Trophoblast cell (in vitro differentiated cells and primary cell): Measurements from ENCODE around the gene FOSL2.

ENCODE experiments used
- DNase-seq, 2 donors: peaks; one replicate each; pipeline ENCODE4 v3.0.0-alpha.2; 2016
- H2AFZ ChIP-seq: 2 replicates; pipeline ENCODE4 v1.6.1; 2013; ENCODE audit warnings: low read length, moderate library complexity, mild to moderate bottlenecking; ENCODE audit not compliant: insufficient read depth, poor library complexity
- H2AK5ac ChIP-seq: 2 replicates; pipeline ENCODE4 v1.6.1; 2013; ENCODE audit warnings: mild to moderate bottlenecking, low read length
- H2BK120ac ChIP-seq: 2 replicates; pipeline ENCODE4 v1.6.1; 2013; ENCODE audit warnings: low read length, mild to moderate bottlenecking, moderate library complexity; ENCODE audit not compliant: insufficient read depth, poor library complexity
- H2BK12ac ChIP-seq: 2 replicates; pipeline ENCODE4 v1.6.1; 2013; ENCODE audit warnings: mild to moderate bottlenecking, low read length, moderate library complexity
- H2BK5ac ChIP-seq: 2 replicates; pipeline ENCODE4 v1.6.1; 2013; ENCODE audit warnings: low read length, low read depth, moderate library complexity, mild to moderate bottlenecking; ENCODE audit not compliant: poor library complexity
- H3K14ac ChIP-seq: 2 replicates; pipeline ENCODE4 v1.6.1; 2013; ENCODE audit warnings: mild to moderate bottlenecking, low read length
- H3K18ac ChIP-seq: 2 replicates; pipeline ENCODE4 v1.6.1; 2013; ENCODE audit warnings: mild to moderate bottlenecking, low read length
- H3K23ac ChIP-seq: 2 replicates; pipeline ENCODE4 v1.6.1; 2013; ENCODE audit warnings: low read length
- H3K27ac ChIP-seq: 2 replicates; pipeline ENCODE4 v1.5.1; 2013; ENCODE audit warnings: low read depth, mild to moderate bottlenecking, inconsistent platforms, low read length, moderate library complexity
- H3K27me3 ChIP-seq: 2 replicates; pipeline ENCODE4 v1.6.1; 2013; ENCODE audit warnings: inconsistent platforms, mild to moderate bottlenecking, low read length, moderate library complexity; ENCODE audit not compliant: insufficient read depth
- H3K36me3 ChIP-seq, 2 experiments: 1 replicate in 1 of 2; 2 replicates in 1 of 2; pipeline ENCODE4 v1.6.1; 2013; ENCODE audit warnings: low read length in 2 of 2, mild to moderate bottlenecking in 2 of 2, moderate library complexity in 1 of 2; ENCODE audit not compliant: insufficient read depth in 2 of 2, control insufficient read depth in 1 of 2
- H3K4ac ChIP-seq: 2 replicates; pipeline ENCODE4 v1.6.1; 2013; ENCODE audit warnings: low read depth, mild to moderate bottlenecking, low read length, moderate library complexity
- H3K4me1 ChIP-seq, 2 experiments: 1 replicate in 1 of 2; 2 replicates in 1 of 2; pipeline ENCODE4 v1.6.1; 2013; ENCODE audit warnings: low read length in 2 of 2, mild to moderate bottlenecking in 2 of 2, moderate library complexity in 1 of 2; ENCODE audit not compliant: insufficient read depth in 2 of 2, control insufficient read depth in 1 of 2
- H3K4me2 ChIP-seq: 2 replicates; pipeline ENCODE4 v1.6.1; 2013; ENCODE audit warnings: inconsistent platforms, mild to moderate bottlenecking, low read length, moderate library complexity
- H3K4me3 ChIP-seq: 2 replicates; pipeline ENCODE4 v1.5.1; 2013; ENCODE audit warnings: mild to moderate bottlenecking, low read depth, low read length, inconsistent platforms
- H3K79me1 ChIP-seq: one replicate; pipeline ENCODE4 v1.6.1; 2013; ENCODE audit warnings: low read length
- H3K79me2 ChIP-seq: 2 replicates; pipeline ENCODE4 v1.6.1; 2013; ENCODE audit warnings: low read length, mild to moderate bottlenecking; ENCODE audit not compliant: control insufficient read depth, insufficient read depth, poor library complexity
- H3K9ac ChIP-seq: 2 replicates; pipeline ENCODE4 v1.6.1; 2013; ENCODE audit warnings: mild to moderate bottlenecking, low read length
- H3K9me3 ChIP-seq: 2 replicates; pipeline ENCODE4 v1.6.1; 2013; ENCODE audit warnings: low read depth, mild to moderate bottlenecking, control low read depth, inconsistent platforms, low read length; ENCODE audit not compliant: insufficient read depth
- H4K12ac ChIP-seq: 2 replicates; pipeline ENCODE4 v1.6.1; 2013; ENCODE audit warnings: low read depth, mild to moderate bottlenecking, low read length, moderate library complexity
- H4K8ac ChIP-seq: 2 replicates; pipeline ENCODE4 v1.6.1; 2013; ENCODE audit warnings: low read depth, mild to moderate bottlenecking, low read length, moderate library complexity
- H4K91ac ChIP-seq: one replicate; pipeline ENCODE4 v1.6.1; 2013; ENCODE audit warnings: low read depth, mild to moderate bottlenecking, low read length, moderate library complexity
- WGBS: extraction: QIAGEN DNeasy Blood & Tissue Kit; methylation state at CpG from one replicate; pipeline ENCODE4 v1.1.7; 2013; ENCODE audit warnings: missing lambda C conversion rate; ENCODE audit not compliant: insufficient read length, insufficient coverage; ENCODE audit errors: extremely low coverage; 5-methylcytosine and 5-hydroxymethylcytosine counted together

Gene FOSL2

DNA sequence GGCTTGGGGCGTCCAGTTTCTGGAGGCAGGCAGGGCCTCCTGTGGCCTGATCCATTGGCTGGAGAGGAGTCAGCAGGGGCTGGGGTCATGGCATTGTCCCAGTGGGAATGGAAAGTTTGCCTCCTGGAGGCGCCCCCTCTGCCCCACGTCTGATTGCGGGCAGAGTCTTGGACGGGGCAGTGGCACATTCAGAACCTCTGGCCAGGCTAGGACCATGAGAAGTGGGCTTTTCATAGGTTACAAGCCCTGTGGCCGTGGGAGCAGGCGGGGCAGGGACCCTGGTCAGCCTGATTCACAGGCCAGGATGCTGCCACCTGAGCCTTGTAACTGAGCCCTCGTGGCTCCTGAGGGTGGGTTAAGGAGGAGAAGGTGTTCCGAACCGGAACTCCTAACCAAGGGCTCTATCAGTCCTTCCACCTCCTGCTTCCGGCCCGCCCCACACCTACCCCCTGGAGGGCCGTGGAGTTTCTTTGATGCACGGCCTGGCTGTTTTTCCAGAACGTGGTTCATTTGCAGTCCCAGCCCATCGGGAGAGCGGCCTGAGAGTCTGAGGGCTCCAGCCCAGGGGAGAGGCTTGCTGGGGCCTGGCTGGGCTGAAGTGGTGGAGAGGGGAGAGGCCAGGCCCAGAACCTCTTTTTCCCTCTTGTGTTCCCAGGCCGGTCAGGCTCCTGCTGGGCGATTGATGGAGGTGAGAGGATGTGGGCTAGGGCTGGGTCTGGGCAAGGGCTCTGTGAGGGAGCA lies 59.3 kb downstream of the FOSL2 start:
- Histone ChIP-seq H3K36me3 (no peaks in the 10 kb centered on the region), H2AK5ac (no peak overlapping the region), H3K18ac (no peak overlapping the region), H3K9me3 (no peaks in the 10 kb centered on the region), H3K23ac (no peak overlapping the region), H3K4me2 (no peak overlapping the region), H3K4me3 (no peak overlapping the region), H3K79me2 (no peaks in the 10 kb centered on the region), H3K9ac (no peak overlapping the region), H2BK12ac (no peak overlapping the region), H3K27me3 (no peaks in the 10 kb centered on the region), H3K14ac (no peak overlapping the region), H3K4ac (no peak overlapping the region), H3K4me1 (peaks cover 7 to 8% of the 10 kb centered on the region in 2 experiments), H3K79me1 (peaks cover 4% of the 10 kb centered on the region), H2BK120ac (no peak overlapping the region), H3K27ac (no peak overlapping the region), H2BK5ac (no peak overlapping the region), H4K12ac (no peak overlapping the region), H4K91ac (no peak overlapping the region), H2AFZ (no peak overlapping the region), H4K8ac (no peak overlapping the region)
- no peak for DNase-seq
- no CpG with 5 or more reads among the region's 19 CpGs for WGBS

DNA sequence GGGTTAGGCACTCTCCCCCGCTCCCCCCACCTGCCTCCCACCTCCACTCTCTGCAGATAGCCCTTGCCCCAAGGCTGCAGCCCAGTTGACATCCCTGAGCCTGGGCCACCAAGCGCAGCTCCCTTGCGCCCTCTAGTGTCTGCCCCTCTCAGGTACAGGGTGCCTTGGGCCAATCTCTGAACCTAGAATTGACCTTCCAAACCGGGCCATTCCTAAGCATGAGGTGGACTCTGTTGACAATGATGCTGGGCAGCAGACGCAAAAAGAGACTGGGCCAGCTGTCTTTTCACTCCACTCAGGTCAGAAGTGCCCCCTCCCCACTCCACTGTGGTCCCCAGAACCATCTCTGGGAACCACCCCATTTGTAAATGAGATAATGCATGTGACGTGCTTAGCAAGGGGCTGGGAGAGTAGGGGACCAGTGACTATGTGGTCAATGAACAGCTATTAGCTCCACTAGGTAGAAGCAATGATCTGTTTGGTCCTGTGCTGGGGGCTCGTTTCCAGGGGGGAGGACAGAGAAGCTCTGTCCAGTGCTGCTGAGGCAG lies 60.0 kb downstream of the FOSL2 start:
- no peaks in the 10 kb centered on the region for H3K27me3 ChIP-seq
- H3K27ac ChIP-seq = no peak overlapping the region
- no peak overlapping the region for H3K4me3 ChIP-seq
- H3K4ac ChIP-seq = no peak overlapping the region
- WGBS = no CpG with 5 or more reads among the region's 7 CpGs
- no peak overlapping the region for H3K9ac ChIP-seq
- peak; percentile 75 to 90 for DNase-seq
- no peak overlapping the region for H4K8ac ChIP-seq
- peaks cover 4% of the 10 kb centered on the region for H3K79me1 ChIP-seq
- H3K4me2 ChIP-seq = no peak overlapping the region
- H3K9me3 ChIP-seq = no peaks in the 10 kb centered on the region
- H3K14ac ChIP-seq = no peak overlapping the region
- no peaks in the 10 kb centered on the region for H3K36me3 ChIP-seq
- no peak overlapping the region for H2BK120ac ChIP-seq
- H2BK5ac ChIP-seq = no peak overlapping the region
- no peak overlapping the region for H3K18ac ChIP-seq
- H2BK12ac ChIP-seq = no peak overlapping the region
- no peak overlapping the region for H2AK5ac ChIP-seq
- no peak overlapping the region for H3K23ac ChIP-seq
- no peak overlapping the region for H2AFZ ChIP-seq
- no peaks in the 10 kb centered on the region for H3K79me2 ChIP-seq
- peaks cover 7 to 8% of the 10 kb centered on the region in 2 experiments for H3K4me1 ChIP-seq
- no peak overlapping the region for H4K12ac ChIP-seq
- no peak overlapping the region for H4K91ac ChIP-seq

DNA sequence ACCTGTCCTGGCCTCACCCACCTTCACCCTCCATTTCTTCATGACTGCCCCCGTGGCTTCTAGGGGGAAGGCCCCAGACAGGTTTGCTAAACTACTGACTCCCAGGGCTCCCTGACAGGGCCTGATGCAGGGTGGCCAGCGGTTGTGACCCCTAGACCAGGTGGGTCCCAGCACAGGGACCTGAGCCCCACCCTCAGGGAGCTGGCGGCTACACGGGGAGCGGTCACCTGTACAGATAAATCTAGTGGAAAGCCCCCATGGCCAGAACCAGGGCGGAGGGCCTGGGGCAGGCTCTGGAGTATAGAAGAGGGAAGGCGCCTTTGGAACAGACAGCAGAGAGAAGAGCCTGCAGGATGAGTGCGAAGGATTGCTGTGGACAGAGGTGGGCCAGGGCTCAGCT lies 60.7 kb downstream of the FOSL2 start:
- Histone ChIP-seq H3K79me2 (no peaks in the 10 kb centered on the region), H2AK5ac (no peak overlapping the region), H3K9ac (no peak overlapping the region), H4K91ac (no peak overlapping the region), H2BK12ac (no peak overlapping the region), H3K4me3 (no peak overlapping the region), H4K12ac (no peak overlapping the region), H4K8ac (no peak overlapping the region), H3K79me1 (peaks cover 4% of the 10 kb centered on the region), H3K4me2 (no peak overlapping the region), H2BK120ac (no peak overlapping the region), H3K9me3 (no peaks in the 10 kb centered on the region), H3K36me3 (no peaks in the 10 kb centered on the region), H3K27me3 (no peaks in the 10 kb centered on the region), H3K23ac (no peak overlapping the region), H3K18ac (no peak overlapping the region), H2BK5ac (no peak overlapping the region), H2AFZ (no peak overlapping the region), H3K4ac (no peak overlapping the region), H3K14ac (no peak overlapping the region), H3K4me1 (peaks cover 7 to 8% of the 10 kb centered on the region in 2 experiments), H3K27ac (no peak overlapping the region)
- no CpG with 5 or more reads among the region's 8 CpGs for WGBS
- DNase-seq = no peak

DNA sequence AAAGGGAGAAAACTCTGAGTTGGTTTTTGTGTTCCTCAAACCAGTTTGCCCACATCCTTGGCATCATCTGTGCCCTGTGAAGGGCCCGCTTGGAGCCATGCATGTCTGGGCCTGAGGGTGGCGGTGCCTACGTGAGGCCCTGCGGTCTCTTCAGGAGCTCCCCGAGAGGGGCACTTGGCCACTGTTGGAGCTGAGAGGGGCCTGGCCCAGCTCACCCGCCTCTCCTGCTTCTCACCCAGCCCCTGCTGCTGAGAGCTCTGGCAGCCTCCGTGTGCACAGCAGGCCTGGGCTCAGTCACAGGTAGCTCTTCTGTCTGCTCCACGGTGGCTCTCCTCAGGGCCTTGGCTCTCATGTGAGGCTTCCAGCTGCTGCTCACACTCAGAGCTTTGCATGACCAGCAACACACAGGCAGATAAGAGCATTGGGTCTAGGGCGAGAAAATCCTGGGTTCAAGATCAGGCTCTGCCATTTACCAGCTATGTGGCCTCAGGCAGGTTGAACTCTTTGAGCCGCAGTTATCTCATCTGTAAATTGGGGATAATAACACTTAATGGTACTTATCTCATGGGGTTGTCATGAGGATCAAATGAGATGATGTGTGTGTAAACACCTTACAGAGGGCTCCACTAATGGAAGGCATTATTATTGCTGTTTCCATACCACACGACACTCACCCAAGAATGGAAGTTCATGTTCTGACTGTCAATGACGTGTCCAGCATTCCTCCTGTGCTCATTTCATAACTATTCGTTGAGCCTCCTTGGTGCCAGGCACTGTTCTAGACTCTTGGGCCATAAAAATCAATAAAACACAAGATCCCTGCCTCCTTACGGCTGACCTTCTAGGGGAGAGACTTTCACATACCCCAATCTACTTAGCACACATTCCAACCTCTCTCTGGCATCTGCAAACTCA lies 61.6 kb downstream of the FOSL2 start:
- H2BK120ac ChIP-seq = no peak overlapping the region
- H3K4me2 ChIP-seq = no peak overlapping the region
- WGBS = no CpG with 5 or more reads among the region's 14 CpGs

More for the DNA sequence above, 61.6 kb downstream of the FOSL2 start:
- H4K12ac ChIP-seq = no peak overlapping the region
- no peaks in the 10 kb centered on the region for H3K36me3 ChIP-seq
- H3K79me2 ChIP-seq = no peaks in the 10 kb centered on the region
- H2BK5ac ChIP-seq = no peak overlapping the region
- H3K9me3 ChIP-seq = no peaks in the 10 kb centered on the region
- no peak overlapping the region for H2BK12ac ChIP-seq
- H3K79me1 ChIP-seq = peaks cover 4% of the 10 kb centered on the region
- peaks cover 4 to 8% of the 10 kb centered on the region in 2 experiments for H3K4me1 ChIP-seq
- no peak overlapping the region for H4K8ac ChIP-seq
- H3K4me3 ChIP-seq = no peak overlapping the region
- no peak overlapping the region for H3K4ac ChIP-seq
- H3K14ac ChIP-seq = no peak overlapping the region
- no peaks in the 10 kb centered on the region for H3K27me3 ChIP-seq
- H3K27ac ChIP-seq = no peak overlapping the region
- no peak overlapping the region for H4K91ac ChIP-seq
- no peak overlapping the region for H3K23ac ChIP-seq
- peak; percentile 89 to 94 for DNase-seq
- no peak overlapping the region for H3K18ac ChIP-seq
- H2AK5ac ChIP-seq = no peak overlapping the region
- H2AFZ ChIP-seq = no peak overlapping the region
- H3K9ac ChIP-seq = no peak overlapping the region
